BE2C (cell line): ENCODE results near the gene SPOP.

ENCODE experiments used
- DNase-seq: peaks from one replicate; pipeline ENCODE4 v3.0.0-alpha.2; 2020
- H3K27me3 ChIP-seq: fragments of 250-450 bp; sonication (Bioruptor Pico); 2 replicates; pipeline ENCODE4 v1.5.1; 2020; ENCODE audit warnings: mild to moderate bottlenecking
- H3K36me3 ChIP-seq: fragments of 250-450 bp; sonication (Bioruptor Pico); 2 replicates; pipeline ENCODE4 v1.5.1; 2020; ENCODE audit warnings: mild to moderate bottlenecking
- H3K4me1 ChIP-seq: fragments of 250-450 bp; sonication (Bioruptor Pico); 2 replicates; pipeline ENCODE4 v1.5.1; 2020
- H3K4me3 ChIP-seq: 2 replicates; pipeline ENCODE4 v1.5.1; 2011; ENCODE audit warnings: low read depth, low read length
- H3K9me3 ChIP-seq: fragments of 250-450 bp; sonication (Bioruptor Pico); 2 replicates; pipeline ENCODE4 v1.5.1; 2020
- TF ChIP-seq, protein P1 (sequence below): IDR thresholded peaks from 2 replicates; pipeline ENCODE4 v1.5.1; 2012; ENCODE audit warnings: mild to moderate bottlenecking, low read depth, low read length

SPOP gene

DNA sequence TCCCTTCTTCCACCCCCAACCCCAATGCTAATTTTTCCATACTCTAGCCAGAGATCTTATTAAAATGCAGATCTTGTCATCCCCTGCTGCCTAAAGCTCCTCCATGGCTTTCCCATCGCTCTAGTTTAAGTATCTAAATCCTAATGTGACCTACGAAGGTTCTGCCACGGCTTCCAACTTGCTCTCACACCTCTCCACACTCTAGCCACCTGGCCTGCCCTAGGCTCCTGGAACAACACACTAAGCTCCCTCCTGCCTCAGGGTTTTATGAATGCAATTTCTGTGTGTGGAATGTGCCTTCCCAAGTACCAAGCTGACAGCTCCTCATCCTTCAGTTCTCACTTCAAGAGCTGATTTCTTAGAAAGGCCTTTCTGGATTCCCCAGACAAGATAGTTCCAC lies 85.6 kb downstream of the SPOP start:
- no peaks in the 10 kb centered on the region for H3K9me3 ChIP-seq
- no peaks in the 10 kb centered on the region for H3K27me3 ChIP-seq
- H3K4me1 ChIP-seq = no peaks in the 10 kb centered on the region; the same call in 1 of the 2 replicates
- H3K36me3 ChIP-seq = no peaks in the 10 kb centered on the region; the same call in 1 of the 2 replicates
- no peak overlapping the region for H3K4me3 ChIP-seq
- no peak for DNase-seq
- TF ChIP-seq, protein P1, sequence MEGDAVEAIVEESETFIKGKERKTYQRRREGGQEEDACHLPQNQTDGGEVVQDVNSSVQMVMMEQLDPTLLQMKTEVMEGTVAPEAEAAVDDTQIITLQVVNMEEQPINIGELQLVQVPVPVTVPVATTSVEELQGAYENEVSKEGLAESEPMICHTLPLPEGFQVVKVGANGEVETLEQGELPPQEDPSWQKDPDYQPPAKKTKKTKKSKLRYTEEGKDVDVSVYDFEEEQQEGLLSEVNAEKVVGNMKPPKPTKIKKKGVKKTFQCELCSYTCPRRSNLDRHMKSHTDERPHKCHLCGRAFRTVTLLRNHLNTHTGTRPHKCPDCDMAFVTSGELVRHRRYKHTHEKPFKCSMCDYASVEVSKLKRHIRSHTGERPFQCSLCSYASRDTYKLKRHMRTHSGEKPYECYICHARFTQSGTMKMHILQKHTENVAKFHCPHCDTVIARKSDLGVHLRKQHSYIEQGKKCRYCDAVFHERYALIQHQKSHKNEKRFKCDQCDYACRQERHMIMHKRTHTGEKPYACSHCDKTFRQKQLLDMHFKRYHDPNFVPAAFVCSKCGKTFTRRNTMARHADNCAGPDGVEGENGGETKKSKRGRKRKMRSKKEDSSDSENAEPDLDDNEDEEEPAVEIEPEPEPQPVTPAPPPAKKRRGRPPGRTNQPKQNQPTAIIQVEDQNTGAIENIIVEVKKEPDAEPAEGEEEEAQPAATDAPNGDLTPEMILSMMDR = no peak

GRCh38 chr17:49590874-49591273 lies 87.0 kb downstream of the SPOP start:
- H3K9me3 ChIP-seq = no peaks in the 10 kb centered on the region
- no peaks in the 10 kb centered on the region for H3K27me3 ChIP-seq
- TF ChIP-seq, protein P1 = no peak
- H3K4me3 ChIP-seq = no peak overlapping the region
- no peaks in the 10 kb centered on the region for H3K4me1 ChIP-seq
- no peaks in the 10 kb centered on the region for H3K36me3 ChIP-seq
- no peak for DNase-seq

DNA sequence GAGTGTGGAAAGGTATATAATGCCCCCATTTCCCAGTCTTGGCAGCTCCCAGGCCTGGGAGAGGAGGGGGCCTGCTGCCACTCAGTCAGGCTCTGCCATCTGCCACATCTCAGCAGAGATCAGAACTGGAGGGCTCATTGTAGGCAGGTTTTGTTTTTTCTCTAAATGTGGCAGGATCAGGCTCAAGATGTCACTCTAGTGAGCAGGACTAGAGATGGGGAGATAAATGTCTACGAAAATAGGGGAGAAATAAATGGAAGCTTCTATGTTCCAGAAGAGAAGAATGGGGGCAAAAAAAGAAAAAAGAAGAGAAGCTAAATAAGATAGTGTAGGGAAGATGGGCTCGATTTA lies 88.3 kb downstream of the SPOP start:
- no peaks in the 10 kb centered on the region for H3K27me3 ChIP-seq
- H3K9me3 ChIP-seq = no peaks in the 10 kb centered on the region
- no peak overlapping the region for H3K4me3 ChIP-seq
- DNase-seq = no peak
- TF ChIP-seq, protein P1 = no peak
- H3K36me3 ChIP-seq = no peaks in the 10 kb centered on the region
- H3K4me1 ChIP-seq = no peaks in the 10 kb centered on the region

DNA sequence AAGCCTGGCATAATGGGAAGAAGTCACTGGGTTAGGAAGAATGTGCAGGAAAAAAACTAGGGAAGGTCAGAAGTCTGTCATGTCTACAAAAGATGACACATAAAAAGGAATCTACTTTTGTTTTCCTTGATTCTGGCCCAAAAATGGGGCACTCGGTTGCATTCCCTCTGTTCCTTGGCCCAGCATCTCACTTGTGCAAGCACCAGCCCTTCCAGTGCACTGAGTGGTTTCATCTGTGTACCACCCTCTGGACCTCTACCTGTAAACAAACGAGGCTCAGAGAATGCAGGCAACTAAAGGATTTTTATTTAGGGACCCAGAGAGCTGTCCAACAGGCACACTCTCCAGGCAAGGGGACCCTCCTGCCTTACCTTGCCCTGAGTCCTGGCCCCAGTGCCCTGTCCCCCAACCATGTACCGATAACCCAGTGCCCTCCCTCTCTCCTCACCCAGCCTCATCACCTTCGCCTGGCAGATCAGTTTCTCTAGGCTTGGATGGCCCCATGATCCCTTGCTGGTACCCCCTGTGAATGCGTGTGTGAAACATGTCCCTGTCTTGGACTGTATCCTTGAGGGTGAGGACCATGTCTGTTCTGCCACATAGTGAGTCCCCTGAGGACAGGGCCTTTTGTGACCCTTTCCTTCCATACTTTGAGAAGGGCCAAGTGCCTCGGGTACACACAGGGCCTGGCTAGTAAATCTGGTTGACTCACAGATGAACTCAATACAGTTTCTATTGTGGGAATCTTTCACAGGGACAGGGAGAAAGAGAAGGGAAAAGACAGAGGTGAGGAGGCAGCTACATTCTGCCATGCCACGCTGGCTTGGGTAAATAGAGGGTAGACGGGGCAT lies 88.9 kb downstream of the SPOP start:
- Histone ChIP-seq H3K9me3 (no peaks in the 10 kb centered on the region), H3K4me3 (no peak overlapping the region), H3K4me1 (no peaks in the 10 kb centered on the region), H3K36me3 (no peaks in the 10 kb centered on the region), H3K27me3 (no peaks in the 10 kb centered on the region)
- DNase-seq = no peak
- TF ChIP-seq, protein P1 = no peak

DNA sequence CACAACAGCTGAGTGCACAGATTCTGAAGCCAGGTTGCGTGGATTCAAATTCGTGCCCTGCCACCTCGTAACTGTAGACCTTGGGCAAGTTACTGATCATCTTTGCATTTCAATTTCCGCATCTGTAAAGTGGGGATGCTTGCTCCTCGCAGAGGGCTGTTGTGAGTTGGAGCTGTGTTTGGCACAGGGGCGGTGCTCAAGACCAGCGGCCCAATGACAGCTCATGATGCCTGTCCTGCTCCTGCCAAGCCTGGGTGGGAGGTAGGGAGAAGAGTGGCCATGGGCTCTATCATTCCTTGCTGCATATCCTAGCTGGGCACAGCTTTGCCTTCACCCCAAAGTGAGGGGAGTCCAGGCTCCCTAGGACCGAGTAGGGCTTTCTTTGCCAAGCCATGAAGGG lies 89.6 kb downstream of the SPOP start:
- Histone ChIP-seq H3K36me3 (no peaks in the 10 kb centered on the region), H3K4me3 (no peak overlapping the region), H3K9me3 (no peaks in the 10 kb centered on the region), H3K4me1 (no peaks in the 10 kb centered on the region), H3K27me3 (no peaks in the 10 kb centered on the region)
- DNase-seq = no peak
- TF ChIP-seq, protein P1 = no peak

DNA sequence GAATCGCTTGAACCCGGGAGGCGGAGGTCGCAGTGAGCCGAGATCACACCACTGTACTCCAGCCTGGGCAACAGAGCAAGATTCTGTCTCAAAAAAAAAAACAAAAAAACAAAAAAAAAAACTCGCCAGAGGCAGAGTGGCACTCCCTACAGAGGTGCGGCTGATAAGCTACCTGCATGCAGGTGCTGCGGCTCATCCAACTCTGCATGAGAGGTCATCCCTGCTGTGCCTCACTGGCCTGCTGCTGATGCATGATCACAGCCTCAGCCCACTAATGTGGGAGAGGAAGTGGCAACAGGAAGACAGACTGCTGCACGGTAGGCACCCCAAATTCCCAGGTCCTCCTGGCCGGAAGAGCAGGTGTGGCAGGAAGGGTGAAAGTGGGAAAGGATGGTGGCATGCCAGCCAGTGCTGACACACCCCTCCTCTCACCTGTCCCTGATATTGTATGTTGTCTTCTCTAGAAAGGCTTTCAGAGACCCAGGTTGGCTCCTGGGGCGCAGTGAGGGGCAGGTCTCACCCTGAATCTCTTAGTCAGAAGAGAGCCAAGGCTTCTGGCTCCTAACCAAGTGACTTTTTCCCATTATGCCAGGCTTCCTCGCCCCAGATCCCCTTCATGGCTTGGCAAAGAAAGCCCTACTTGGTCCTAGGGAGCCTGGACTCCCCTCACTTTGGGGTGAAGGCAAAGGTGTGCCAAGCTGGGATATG lies 90.4 kb downstream of the SPOP start:
- DNase-seq = no peak
- TF ChIP-seq, protein P1 = no peak
- Histone ChIP-seq H3K27me3 (no peaks in the 10 kb centered on the region), H3K9me3 (no peaks in the 10 kb centered on the region), H3K36me3 (no peaks in the 10 kb centered on the region), H3K4me1 (no peaks in the 10 kb centered on the region), H3K4me3 (no peak overlapping the region)
